SK-N-MC (cell line): Measurements from ENCODE around the gene MAVS.
A peak's percentile ranks its signal among the peaks of the same experiment; 100 is the strongest.
"Not testable (repeated sequence)": the region's sequence is repeated elsewhere in the genome, so short reads cannot be mapped to it uniquely, and the experiment has no call there.

Experiments
- DNase-seq: peaks from one replicate; pipeline ENCODE4 v3.0.0-alpha.2; 2011; ENCODE audit warnings: low read depth, low spot score
- H3K27ac ChIP-seq: fragments of 200-600 bp; sonication (generic); 2 replicates; pipeline ENCODE4 v1.5.1; 2016; ENCODE audit warnings: mixed run types
- H3K36me3 ChIP-seq: fragments of 200-600 bp; sonication (generic); 2 replicates; pipeline ENCODE4 v1.6.1; 2017; ENCODE audit warnings: antibody characterized with exemption, low read length, mixed read lengths; ENCODE audit not compliant: insufficient read depth
- H3K4me3 ChIP-seq: fragments of 200-600 bp; sonication (generic); 2 replicates; pipeline ENCODE4 v1.5.1; 2016
- H3K9ac ChIP-seq: fragments of 200-600 bp; sonication (generic); 2 replicates; pipeline ENCODE4 v1.8.0; 2017; ENCODE audit warnings: mixed run types, mixed read lengths; ENCODE audit not compliant: insufficient read length
- H3K9me3 ChIP-seq: fragments of 200-600 bp; sonication (generic); 2 replicates; pipeline ENCODE4 v1.6.1; 2017; ENCODE audit warnings: low read depth, mild to moderate bottlenecking, antibody characterized with exemption, low read length, moderate library complexity, mixed read lengths
- EZH2 ChIP-seq: fragments of 200-600 bp; sonication (generic); IDR thresholded peaks from one replicate; pipeline ENCODE4 v1.6.1; 2017; ENCODE audit warnings: antibody characterized with exemption
- FOXP2 ChIP-seq: optimal IDR thresholded peaks from 2 replicates; pipeline ENCODE3; 2011; ENCODE audit warnings: mild to moderate bottlenecking, moderate library complexity; ENCODE audit not compliant: insufficient read depth; ENCODE audit errors: extremely low read length, control extremely low read depth
- POLR2AphosphoS5 ChIP-seq: IDR thresholded peaks from 2 replicates; pipeline ENCODE4 v1.6.1; 2012; ENCODE audit warnings: mild to moderate bottlenecking, low read depth, low read length, borderline replicate concordance

The MAVS gene

DNA sequence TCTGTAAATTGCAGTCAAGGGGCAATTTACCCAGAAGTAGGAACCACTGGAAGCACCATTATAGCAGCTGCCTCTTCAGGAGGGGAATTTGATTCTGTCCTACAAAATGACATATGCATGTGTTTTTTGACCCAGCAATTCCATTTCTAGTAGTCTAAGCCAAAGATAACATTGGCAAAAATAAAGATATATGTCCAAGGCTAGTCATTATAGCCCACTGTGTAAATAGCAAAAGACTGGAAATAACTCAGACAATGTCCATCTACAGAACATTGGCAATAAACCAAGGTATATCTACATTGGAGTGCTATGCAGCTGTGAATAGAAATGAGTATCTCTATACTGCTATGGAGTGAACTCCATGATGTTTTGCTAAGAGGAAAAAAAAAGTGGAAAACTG, 30.0 kb downstream of the MAVS start:
- no peak for DNase-seq
- Histone ChIP-seq H3K36me3 (peaks cover 10% of the 10 kb centered on the region), H3K4me3 (no peak overlapping the region), H3K9me3 (no peaks in the 10 kb centered on the region), H3K27ac (no peak overlapping the region), H3K9ac (no peak overlapping the region)
- no peak for TF ChIP-seq FOXP2
- TF ChIP-seq EZH2, result no peak
- no peak for TF ChIP-seq POLR2AphosphoS5

DNA sequence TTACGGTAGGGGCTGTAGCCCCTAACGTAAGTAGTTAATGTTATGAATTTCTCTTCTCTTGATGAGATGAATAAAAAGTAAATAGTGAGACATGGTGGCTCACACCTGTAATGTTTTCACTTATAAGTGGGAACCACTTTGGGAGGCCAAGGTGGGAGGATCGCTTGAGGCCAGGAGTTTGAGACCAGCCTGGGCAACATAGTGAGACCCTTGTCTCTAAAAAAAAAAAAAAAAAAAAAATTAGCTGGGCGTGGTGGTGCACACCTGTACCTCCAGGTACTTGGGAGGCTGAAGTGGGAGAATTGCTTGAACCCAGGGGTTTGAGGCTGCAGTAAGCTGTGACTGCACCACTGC, 32.3 kb downstream of the MAVS start:
- H3K36me3 ChIP-seq, H3K9ac ChIP-seq, H3K4me3 ChIP-seq, DNase-seq, H3K9me3 ChIP-seq, H3K27ac ChIP-seq: not testable (repeated sequence)

DNA sequence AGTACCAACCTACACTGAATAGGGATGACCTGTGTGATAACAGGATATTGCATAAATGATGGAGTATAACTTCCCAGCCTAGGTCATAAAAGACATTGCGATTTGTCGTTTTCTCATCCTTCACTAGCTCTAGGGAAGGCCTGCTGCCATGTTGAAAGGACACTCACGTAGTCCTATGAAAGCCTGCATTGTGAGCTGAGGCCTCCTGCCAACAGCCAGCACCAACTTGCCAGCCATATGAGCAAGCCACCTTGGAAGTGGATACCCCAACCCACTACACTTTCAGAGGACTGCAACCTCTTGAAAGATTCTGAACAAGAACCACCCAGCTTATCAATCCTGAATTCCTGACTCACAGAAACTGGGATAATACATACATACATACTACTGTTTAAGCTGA, 39.1 kb downstream of the MAVS start:
- no peak for TF ChIP-seq POLR2AphosphoS5
- TF ChIP-seq EZH2, result no peak
- no peak for TF ChIP-seq FOXP2
- no peaks in the 10 kb centered on the region for H3K9me3 ChIP-seq
- DNase-seq, result no peak
- H3K27ac ChIP-seq, result 0 out of 2 replicates have a peak overlapping the region, but pooled peaks have one; percentile 36
- no peak overlapping the region for H3K4me3 ChIP-seq
- peaks cover 3% of the 10 kb centered on the region for H3K36me3 ChIP-seq
- no peak overlapping the region for H3K9ac ChIP-seq

DNA sequence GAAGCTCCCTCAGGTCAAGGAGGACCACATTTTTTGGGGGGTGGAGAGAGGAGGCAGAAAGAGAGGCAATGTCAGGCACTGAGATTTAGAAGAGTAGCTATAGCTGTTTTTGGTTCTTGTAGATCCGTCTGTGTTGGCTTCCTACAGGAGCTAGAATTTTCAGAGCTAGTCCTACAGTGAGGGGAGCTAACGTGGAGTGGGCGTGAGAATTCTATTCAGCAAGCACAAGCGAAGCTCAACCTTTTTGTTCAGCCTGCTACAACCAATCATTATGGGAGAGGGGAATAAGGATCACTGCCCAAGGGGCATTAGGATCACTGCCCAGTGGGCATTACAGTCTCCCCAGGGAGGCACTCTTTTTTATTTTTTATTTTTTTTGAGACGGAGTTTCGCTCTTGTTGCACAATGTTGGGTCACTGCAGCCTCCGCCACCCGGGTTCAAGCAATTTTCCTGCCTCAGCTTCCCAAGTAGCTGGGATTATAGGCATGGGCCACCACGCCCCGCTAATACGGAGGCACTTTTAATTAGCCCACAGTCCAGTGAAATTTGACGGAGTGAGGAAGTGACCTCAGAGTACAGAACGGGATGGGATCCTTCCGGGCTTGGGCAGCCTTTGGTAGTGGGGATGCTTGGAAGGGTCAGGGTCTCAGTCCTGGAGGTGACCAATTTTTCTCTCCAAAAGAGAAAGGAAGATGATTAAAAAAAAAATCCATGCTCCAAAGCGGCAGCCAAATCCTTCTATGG, 41.4 kb downstream of the MAVS start:
- Histone ChIP-seq H3K9ac (peak overlapping the region; percentile 86), H3K4me3 (peak overlapping the region; percentile 88), H3K27ac (no peak overlapping the region), H3K9me3 (no peaks in the 10 kb centered on the region), H3K36me3 (peaks cover 24% of the 10 kb centered on the region)
- TF ChIP-seq FOXP2 (no peak), EZH2 (no peak), POLR2AphosphoS5 (no peak)
- no peak for DNase-seq

DNA sequence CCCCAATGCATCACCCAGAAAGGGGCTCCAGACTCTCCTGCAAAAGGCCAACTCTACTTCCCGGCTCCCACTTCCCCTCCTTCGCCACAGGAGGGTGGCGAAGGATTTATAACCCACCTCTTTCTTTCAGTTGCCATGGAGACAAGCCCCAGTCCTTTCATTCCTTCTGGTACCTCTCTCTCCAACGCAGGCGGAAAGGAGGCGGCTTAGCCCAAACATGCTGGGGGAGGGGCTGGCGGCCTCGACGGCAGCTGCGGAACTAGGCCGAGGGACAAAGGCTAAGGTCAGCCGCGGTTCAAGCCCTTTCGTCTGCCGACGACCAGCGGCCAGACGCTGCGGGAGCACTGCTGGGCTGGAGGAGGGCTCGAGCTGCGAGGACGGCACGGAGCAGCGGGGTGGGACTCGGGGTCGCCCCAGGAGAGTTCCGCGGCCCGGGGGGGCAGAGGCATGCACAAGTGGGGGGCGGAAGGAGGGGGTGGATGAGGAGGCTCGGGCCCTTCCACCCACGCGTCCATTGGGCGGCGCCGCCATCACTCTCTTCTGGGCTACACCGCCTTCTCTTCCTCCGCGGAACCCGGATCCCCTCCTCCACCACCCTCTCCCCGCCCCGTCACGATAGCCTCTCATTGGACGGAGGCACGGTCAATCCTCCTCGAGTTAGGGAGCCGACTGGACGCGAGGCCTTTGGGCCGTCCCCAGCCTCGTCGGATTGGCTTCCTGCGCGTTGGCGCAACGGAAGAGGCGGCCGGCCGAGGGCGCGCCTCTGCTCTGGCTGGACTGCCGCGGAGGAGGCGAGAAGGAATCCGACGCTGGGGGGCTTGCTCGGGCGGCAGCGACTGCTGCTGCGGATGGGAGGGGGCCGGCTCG, 42.2 kb downstream of the MAVS start, which contains the start of gene PANK2:
Gene PANK2, plus strand, starts transcription at position 766 of the 867 bp plus-strand sequence.
- TF ChIP-seq POLR2AphosphoS5 (peak; percentile 93), FOXP2 (no peak), EZH2 (no peak)
- Histone ChIP-seq H3K27ac (peak within 1 kb of the TSS; percentile 80), H3K4me3 (peak within 1 kb of the TSS; percentile 88)

GRCh38 chr20:3889489-3890397, 43.1 kb downstream of the MAVS start:
- no peak for DNase-seq
- H3K27ac ChIP-seq, result peak overlapping the region; percentile 68
- TF ChIP-seq EZH2 (no peak), FOXP2 (no peak), POLR2AphosphoS5 (no peak)
- no peaks in the 10 kb centered on the region for H3K9me3 ChIP-seq
- peak overlapping the region; percentile 88 for H3K4me3 ChIP-seq
- H3K36me3 ChIP-seq, result peaks cover 30% of the 10 kb centered on the region
- peak overlapping the region; percentile 83 for H3K9ac ChIP-seq

More for the DNA sequence above, 42.2 kb downstream of the MAVS start, which contains the start of gene PANK2:
- peaks cover 29% of the 10 kb centered on the region for H3K36me3 ChIP-seq
- H3K9ac ChIP-seq, result peak within 1 kb of the TSS; percentile 86
- H3K9me3 ChIP-seq, result no peaks in the 10 kb centered on the region
- peak; percentile 84 for DNase-seq

DNA sequence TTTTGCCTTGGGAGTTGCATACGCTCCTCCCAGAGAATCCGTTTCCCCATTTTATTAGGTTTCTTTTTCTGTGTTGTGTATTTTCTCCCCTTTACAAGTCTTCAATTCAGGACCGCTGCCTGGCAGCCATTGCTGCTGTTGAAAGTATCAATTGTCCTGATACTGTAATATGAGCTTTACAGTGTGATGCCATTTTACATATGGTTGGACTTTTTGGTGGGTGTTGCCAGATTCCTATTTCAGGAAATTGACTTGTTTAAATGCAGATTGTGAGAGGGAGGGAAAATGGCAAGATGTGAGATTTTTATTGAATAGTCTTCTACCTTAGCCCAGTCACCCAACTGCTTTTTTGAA, 43.7 kb downstream of the MAVS start:
- TF ChIP-seq POLR2AphosphoS5 (0 out of 2 replicates have a peak, but pooled peaks have one; percentile 44), EZH2 (no peak)
- no peak for DNase-seq
- Histone ChIP-seq H3K27ac (peak overlapping the region; percentile 68), H3K4me3 (peak overlapping the region; percentile 88), H3K9me3 (no peaks in the 10 kb centered on the region), H3K36me3 (peaks cover 32% of the 10 kb centered on the region), H3K9ac (peak overlapping the region; percentile 83)
